HG02798 (cell line): ENCODE results near the gene SERPINA1.

Experiments
- ATAC-seq: cut with Tn5 transposase; IDR thresholded peaks from one replicate; pipeline ENCODE4 v1.9.1; 2021; ENCODE audit warnings: mild to moderate bottlenecking; ENCODE audit not compliant: unreplicated experiment, poor library complexity

The SERPINA1 gene

DNA sequence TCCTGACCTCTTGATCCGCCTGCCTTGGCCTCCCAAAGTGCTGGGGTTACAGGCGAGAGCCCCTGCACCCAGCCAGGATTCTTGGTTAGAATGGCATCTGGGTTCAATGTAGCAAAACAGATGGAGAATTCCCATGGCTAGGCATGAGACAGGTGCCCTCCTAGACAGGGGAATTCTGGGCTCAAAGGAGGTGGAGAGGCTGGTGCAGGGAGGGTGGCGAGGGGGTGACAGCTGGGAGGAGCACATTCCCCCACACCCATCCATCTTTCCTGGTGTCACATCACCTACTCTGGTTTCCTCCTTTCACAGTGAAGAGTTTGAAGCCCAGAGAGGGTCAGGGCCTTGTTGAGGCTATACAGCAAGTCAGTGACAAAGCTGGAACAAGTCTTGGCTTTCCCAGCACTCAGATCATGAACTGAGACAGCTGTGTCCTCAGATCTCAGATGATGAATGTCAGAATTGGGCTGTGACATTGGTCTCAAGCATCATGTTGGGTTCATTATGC lies 2.8 kb downstream of the SERPINA1 start:
- no peak for ATAC-seq

DNA sequence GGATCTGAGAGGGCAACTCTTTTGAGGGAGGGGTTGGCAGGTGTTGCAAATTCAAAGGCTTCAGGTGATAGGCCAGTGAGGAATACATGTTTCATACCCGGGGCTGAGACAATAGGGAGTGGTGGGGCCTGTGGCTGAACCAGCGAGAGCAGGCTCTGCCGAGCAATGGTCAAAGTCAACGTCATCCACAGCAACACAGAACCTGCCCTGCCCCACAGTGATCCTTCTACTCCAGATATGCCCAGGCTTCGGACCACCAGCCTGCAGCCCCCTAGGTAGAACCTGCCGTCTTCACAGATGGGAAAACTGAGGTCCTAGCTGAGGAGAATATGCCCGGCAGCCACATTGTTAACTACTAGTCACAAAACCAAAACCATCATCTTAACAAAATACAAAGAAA lies 4.1 kb downstream of the SERPINA1 start:
- no peak for ATAC-seq

DNA sequence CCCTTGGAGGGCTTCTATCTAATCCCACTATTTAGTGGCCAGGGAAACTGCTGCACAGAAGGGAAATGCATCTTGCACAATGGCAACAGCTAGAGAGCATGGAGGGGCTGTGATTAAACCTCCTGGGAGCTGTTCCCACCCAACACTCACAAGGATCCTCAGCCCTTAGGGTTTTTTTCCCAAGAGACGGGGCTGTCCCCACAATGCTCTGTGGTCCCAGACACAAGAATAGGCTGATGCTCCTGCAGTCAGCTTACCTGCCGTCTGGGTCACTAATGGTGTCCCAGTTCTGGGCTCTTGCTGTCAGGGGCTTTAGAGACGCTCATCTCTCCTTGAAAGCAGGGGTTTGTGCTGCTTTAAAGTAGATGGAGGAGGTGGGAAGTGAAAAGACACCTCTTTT lies 4.6 kb downstream of the SERPINA1 start:
- no peak for ATAC-seq

DNA sequence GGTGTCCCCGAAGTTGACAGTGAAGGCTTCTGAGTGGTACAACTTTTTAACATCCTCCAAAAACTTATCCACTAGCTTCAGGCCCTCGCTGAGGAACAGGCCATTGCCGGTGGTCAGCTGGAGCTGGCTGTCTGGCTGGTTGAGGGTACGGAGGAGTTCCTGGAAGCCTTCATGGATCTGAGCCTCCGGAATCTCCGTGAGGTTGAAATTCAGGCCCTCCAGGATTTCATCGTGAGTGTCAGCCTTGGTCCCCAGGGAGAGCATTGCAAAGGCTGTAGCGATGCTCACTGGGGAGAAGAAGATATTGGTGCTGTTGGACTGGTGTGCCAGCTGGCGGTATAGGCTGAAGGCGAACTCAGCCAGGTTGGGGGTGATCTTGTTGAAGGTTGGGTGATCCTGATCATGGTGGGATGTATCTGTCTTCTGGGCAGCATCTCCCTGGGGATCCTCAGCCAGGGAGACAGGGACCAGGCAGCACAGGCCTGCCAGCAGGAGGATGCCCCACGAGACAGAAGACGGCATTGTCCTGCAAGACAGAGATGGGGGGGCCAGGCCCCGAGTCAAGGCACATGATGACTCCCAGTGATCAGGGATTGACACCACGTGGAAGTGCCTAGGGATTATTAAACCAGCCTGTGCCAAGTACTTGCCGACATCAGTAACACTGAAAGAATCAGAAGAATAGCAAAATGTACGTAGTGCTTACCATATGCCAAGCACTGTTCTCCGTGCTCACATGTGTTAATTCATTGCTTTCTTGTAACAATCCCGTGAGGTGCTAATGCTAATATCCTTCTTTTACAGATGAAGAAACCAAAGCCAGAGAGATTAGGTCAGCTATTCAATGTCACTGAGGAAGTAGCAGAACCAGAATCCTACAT lies 5.4 kb downstream of the SERPINA1 start:
- ATAC-seq = no peak

DNA sequence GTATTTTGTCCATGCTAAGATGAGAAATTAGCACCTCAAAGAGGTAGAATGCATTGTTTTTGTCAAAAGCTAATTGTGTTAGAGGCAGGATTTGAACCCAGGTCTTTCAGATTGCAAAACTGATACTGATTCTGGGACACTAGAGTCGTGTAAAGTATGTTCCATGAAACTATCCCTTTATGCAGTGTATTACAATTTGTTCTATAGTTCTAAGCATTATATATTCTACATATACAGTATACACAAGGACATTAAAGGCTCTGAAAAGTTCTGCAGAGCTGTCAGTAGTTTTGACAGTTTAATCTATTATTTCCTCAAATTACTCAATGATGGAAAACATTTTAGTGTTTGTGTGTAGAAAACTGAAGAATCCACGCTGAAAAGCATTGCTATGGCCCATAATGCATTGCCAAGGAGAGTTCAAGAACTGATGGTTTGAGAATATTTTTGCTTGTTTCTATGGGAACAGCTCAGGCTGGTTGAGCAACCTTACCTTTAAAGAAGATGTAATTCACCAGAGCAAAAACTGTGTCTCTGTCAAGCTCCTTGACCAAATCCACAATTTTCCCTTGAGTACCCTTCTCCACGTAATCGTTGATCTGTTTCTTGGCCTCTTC lies 6.2 kb downstream of the SERPINA1 start:
- no peak for ATAC-seq

DNA sequence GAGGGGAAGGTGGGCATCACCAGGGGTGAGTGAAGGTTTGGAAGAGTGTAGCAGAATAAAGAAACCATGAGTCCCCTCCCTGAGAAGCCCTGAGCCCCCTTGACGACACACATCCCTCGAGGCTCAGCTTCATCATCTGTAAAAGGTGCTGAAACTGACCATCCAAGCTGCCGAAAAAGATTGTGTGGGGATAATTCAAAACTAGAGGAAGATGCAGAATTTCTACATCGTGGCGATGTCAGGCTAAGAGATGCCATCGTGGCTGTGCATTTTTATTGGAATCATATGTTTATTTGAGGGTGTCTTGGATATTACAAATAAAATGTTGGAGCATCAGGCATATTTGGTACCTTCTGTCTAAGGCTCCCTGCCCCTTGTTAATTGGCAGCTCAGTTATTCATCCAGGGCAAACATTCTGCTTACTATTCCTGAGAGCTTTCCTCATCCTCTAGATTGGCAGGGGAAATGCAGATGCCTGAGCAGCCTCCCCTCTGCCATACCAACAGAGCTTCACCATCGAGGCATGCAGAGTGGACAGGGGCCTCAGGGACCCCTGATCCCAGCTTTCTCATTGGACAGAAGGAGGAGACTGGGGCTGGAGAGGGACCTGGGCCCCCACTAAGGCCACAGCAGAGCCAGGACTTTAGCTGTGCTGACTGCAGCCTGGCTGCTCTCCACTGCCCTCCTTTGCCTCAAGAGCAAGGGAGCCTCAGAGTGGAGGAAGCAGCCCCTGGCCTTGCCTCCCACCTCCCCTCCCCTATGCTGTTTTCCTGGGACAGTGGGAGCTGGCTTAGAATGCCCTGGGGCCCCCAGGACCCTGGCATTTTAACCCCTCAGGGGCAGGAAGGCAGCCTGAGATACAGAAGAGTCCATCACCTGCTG lies 7.0 kb downstream of the SERPINA1 start:
- ATAC-seq = no peak

DNA sequence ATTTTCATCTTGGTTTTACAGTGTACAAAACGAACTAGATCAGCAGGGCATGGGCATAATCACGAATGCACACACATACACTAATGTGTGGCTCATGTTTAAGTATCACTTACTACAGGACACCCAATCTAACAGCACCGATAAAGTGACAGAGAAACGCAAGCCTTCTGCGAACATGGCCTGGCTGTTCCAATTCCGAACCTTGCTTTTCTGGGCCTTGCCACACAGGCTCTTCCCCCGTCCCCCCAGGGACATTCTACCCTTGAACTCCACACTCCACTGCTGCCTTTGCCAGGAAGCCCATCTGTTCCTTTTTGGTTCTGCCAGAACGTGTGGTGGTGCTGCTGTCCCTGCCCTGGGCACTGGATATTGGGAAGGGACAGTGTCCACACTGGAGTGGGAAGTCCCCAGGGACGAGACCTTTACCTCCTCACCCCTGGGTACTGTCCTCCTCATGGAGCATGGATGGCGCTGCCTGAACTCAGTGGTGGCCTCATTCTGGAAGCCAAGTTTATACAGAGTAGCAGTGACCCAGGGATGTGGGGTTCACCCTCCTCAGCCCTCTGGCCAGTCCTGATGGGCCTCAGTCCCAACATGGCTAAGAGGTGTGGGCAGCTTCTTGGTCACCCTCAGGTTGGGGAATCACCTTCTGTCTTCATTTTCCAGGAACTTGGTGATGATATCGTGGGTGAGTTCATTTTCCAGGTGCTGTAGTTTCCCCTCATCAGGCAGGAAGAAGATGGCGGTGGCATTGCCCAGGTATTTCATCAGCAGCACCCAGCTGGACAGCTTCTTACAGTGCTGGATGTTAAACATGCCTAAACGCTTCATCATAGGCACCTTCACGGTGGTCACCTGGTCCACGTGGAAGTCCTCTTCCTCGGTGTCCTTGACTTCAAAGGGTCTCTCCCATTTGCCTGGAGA lies 7.9 kb downstream of the SERPINA1 start:
- no peak for ATAC-seq

DNA sequence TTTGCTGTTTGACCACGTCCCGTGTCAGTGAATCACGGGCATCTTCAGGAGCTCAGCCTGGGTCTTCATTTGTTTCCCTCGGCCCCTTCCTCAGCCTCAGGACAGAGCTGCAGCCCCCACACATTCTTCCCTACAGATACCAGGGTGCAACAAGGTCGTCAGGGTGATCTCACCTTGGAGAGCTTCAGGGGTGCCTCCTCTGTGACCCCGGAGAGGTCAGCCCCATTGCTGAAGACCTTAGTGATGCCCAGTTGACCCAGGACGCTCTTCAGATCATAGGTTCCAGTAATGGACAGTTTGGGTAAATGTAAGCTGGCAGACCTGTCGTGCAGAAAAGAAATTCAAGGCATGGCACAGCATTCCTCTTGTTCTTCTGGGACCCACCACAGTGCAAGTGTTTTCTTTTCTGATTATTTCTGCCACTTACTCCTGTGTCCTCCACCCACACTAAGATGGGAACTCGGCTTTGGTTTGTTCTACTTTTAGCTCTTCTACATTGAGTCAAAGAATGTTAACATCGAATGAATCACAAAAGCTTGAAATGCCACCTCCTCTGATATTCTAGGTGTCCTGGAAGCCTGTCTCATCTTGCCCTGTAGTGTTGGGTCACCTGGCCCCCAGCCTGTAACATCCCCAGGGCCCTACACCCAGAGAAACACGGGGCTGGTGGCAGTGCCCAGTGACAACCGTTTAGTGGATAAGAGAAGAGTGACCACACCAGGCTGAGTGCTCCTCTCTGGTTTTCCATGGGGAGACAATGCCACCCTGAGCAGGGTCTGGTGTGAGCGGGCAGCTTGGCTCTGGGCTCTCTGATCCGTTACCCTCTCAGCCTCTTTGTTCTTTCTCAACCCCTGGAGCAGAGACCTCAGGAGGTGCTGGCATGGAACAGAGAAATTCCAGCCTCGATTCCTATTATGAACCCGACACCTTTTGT lies 8.8 kb downstream of the SERPINA1 start:
- no peak for ATAC-seq

DNA sequence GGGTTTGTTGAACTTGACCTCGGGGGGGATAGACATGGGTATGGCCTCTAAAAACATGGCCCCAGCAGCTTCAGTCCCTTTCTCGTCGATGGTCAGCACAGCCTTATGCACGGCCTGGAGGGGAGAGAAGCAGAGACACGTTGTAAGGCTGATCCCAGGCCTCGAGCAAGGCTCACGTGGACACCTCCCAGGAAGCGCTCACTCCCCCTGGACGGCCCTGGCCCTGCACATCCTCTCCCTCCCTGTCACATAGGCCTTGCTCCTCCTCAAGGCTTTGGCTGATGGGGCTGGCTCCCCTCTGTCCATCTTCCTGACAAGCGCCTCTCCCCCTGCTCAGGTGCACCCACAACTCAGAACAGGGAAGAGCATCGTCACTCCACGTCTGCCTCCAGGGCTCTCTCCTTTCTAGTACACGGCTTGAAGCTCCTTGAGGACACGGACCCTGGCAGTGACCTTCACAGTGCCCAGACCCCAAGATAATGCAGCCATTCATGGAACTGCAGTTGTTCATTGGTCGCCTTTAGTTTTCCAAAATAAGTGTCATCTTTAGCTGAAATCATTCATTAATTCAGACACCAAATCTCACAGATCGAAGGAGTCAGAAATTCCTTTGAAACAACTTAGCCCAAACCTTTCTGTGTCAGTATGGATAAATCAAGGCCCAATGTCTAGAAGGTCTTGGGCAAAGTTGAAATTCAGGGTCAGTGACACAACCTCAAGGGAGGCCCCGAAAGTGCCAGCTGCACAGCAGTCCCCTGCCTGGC lies 9.7 kb downstream of the SERPINA1 start:
- ATAC-seq = no peak

DNA sequence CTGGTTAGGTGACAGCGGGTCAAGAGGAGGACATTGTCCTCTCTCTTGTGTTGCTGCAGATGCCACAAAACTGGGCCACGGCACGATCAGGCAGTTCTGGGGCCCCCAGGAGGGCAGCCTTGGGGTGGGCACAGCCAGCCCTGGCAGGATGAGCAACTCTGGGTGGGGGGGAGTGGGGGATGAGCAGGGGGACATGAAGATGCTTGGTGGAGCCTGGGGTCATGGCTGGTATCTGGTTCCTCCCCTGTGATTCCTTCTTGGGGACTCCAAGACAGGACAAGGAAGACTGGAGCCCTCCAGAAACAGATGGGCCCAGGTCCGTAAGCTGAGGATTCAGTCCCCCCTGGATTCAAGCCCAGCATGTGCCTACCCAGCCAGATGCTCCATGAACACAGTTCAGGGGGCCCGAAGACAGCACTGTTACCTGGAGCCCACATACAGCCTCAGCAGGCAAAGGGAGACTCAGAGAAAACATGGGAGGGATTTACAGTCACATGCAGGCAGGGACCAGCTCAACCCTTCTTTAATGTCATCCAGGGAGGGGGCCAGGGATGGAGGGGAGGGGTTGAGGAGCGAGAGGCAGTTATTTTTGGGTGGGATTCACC lies 10.4 kb downstream of the SERPINA1 start:
- no peak for ATAC-seq

DNA sequence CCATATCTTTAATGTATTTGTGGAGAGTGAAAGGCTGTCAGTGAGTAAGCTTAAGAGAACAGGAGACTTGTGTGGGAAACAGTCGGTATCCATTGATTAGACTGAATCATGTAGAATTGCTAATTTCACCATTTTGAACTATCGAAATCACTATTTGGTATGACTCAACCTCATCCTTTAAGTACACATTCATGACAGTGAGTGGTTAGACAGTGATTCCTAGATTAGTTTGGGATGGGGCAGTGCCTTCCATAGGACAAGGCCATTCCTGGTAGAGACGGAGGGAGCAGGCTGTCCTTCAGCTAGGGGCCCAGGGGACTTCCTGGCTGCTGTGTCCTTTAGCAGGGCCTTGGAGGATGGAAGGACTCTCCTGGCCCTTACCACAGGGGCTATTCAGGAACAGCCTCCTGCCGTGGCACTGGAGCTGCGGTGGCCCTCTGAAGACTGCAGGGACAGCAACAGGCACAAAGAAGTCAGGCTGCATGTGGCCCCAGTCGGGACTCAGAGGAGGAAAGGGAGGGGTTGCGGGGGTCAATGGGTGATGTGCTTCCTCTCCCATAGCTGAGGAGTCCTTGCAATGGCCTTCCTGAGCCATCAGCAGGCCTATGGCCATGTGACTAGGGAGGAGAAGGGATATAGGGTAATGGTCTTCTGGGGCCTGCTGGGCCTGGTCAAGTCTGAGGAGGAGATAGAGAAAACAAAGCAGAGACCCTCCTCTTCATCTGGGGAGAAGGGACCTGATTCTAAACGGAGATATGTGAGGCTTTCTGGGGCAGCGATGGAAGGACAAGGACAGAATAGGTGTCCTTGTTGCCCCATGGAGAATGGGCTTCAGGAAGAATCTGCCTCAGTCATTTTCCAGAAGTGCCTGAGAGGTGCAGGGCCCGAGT lies 11.2 kb downstream of the SERPINA1 start:
- ATAC-seq = no peak

DNA sequence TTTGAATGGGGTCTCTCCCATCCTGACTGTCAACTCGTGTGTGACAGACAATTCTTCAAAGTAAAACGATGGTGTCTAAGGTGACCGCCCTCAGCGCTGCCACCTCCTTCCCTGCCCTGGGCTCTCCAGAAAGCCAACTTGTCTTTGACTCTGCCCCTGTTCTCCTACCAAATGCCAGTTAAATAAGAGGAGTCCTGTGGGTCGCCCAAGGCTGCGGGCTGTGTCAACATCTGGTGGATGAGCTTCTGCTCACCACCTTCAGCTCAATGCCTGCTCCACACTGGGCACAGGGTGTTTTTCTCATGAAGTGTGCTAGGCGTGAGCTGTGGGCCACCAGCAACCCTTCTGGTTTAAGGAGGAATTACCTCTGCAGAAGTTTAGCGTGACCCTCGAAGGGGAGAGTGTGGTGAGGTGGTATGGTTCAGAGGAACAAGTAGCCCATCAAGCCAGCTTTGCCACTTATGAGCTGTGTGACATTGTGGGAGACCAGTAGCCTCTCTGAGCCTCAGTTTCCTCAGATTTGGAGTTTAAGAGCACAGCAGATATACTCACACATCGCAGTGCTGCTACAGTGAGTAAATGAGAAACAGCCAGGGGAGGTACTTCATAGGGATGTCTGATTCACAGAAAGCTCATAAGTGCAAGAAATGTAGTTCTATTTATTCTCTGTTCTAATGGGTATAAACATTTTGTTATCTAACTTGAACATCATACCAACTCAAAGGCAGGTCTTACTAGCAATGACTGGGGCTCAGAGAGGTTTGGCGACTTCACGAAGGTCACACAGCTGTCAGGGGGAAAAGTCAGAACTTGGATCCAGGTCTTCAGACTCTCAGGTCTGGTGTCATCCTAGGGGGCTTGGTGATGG lies 12.1 kb downstream of the SERPINA1 start:
- ATAC-seq = no peak

DNA sequence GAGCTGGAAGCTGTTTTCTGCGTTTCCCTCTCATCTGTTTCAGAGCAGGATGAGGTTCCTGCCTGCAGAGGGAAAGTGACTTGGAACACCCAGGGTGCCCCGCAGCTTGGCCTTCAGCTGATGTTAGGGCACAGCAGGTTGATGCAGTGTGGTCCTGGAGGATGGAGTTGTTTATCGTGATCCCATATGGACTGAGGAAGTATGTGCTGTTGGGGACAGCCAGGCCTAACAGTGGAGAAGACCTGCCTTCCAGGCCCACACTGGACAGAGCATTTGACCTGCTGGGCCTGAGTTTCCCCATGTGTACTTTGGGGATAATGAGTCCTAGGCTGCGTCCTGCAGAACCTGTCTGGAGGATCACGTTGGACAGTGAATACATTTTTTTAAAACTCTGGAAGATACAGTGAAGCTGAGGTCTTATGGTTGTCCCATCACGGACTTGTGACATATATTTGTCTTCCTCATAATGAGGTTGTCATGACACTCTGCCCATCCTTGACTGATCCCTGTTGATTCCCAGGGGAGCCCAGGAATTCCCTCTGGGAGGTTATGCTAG lies 12.8 kb downstream of the SERPINA1 start:
- ATAC-seq = no peak

DNA sequence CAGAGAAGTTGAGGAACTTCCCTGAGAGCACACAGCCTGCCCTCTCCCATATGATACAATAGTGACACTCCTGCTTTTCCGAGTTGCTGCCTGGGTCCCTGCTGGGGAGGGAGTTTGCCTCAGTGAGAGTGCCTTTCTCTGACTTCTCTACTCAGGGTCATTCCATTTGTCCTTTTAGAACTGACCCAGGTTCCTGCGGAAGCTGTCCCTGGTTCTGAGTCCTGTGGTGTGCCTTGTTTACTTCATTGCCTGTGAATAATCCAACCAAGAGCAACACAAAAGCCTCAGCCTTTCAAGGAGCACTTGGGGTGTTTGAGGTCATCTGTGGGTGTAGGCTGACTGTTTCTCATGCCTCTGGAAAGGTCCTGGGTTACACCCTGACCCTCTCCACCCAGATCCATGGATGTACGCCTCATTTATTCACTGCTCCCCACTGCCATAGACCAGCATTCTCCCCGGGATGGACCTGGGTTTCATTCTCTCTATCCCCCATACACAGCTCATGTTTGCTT lies 13.6 kb downstream of the SERPINA1 start:
- ATAC-seq = no peak

DNA sequence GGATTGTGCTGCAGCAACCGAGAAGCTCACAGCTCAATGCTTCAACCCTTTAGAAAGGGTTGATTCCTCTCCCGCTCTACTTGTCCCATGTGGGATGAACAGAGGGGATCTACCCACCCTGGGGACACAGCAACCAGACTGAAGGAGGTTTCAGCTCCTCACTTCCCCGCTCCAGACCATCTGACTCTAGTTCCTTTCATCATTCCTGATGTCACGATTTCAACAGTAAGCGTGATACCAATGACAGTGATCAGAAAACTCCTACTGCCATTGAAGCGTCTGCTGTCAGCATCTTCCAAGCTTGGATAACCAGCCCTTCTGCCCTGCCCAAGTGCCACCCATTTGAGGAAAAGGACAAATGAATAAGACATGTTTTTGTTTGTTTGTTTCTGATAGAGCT lies 14.3 kb downstream of the SERPINA1 start:
- no peak for ATAC-seq
